ENCODE data around the gene ABI3BP.

Gene ABI3BP

GRCh38 chr3:100984308-100984707 is 8.9 kb downstream of the ABI3BP start:
- no peak for DNase-seq (ENCODE audit: low read depth)

- DNase-seq (ENCODE audit: low read depth), result no peak
Observed at GRCh38 chr3:100982710-100983109, 10.5 kb downstream of the ABI3BP start.

GRCh38 chr3:100981164-100981911 is 11.9 kb downstream of the ABI3BP start:
- DNase-seq (ENCODE audit: low read depth), result no peak

GRCh38 chr3:100978011-100978659 is 15.1 kb downstream of the ABI3BP start:
- no peak for DNase-seq (ENCODE audit: low read depth)

GRCh38 chr3:100976611-100977010 is 16.6 kb downstream of the ABI3BP start:
- DNase-seq (ENCODE audit: low read depth), result no peak

GRCh38 chr3:100975714-100976113 is 17.5 kb downstream of the ABI3BP start:
- no peak for DNase-seq (ENCODE audit: low read depth)

- DNase-seq (ENCODE audit: low read depth), result no peak
Observed at GRCh38 chr3:100973594-100973993, 19.6 kb downstream of the ABI3BP start.

GRCh38 chr3:100972867-100973266 is 20.4 kb downstream of the ABI3BP start:
- DNase-seq (ENCODE audit: low read depth), result no peak

GRCh38 chr3:100972301-100972844 is 20.8 kb downstream of the ABI3BP start:
- no peak for DNase-seq (ENCODE audit: low read depth)

GRCh38 chr3:100971798-100972197 is 21.4 kb downstream of the ABI3BP start:
- no peak for DNase-seq (ENCODE audit: low read depth)

- no peak for DNase-seq (ENCODE audit: low read depth)
Observed at GRCh38 chr3:100970477-100970990, 22.7 kb downstream of the ABI3BP start.

GRCh38 chr3:100968932-100969906 is 24.0 kb downstream of the ABI3BP start:
- no peak for DNase-seq (ENCODE audit: low read depth)

GRCh38 chr3:100966807-100967206 is 26.4 kb downstream of the ABI3BP start:
- no peak for DNase-seq (ENCODE audit: low read depth)

- DNase-seq (ENCODE audit: low read depth), result no peak
Observed at GRCh38 chr3:100966049-100966491, 27.2 kb downstream of the ABI3BP start.

GRCh38 chr3:100963041-100963440 is 30.2 kb downstream of the ABI3BP start:
- no peak for DNase-seq (ENCODE audit: low read depth)

GRCh38 chr3:100957261-100957986 is 35.8 kb downstream of the ABI3BP start:
- peak; percentile 45 for DNase-seq (ENCODE audit: low read depth)

- no peak for DNase-seq (ENCODE audit: low read depth)
Observed at GRCh38 chr3:100956276-100956675, 36.9 kb downstream of the ABI3BP start.

GRCh38 chr3:100954990-100955389 is 38.2 kb downstream of the ABI3BP start:
- DNase-seq (ENCODE audit: low read depth), result peak; percentile 92

GRCh38 chr3:100954199-100954935 is 38.9 kb downstream of the ABI3BP start:
- DNase-seq (ENCODE audit: low read depth), result no peak

GRCh38 chr3:100953103-100953502 is 40.1 kb downstream of the ABI3BP start:
- DNase-seq (ENCODE audit: low read depth), result no peak

All from GM04504 (cell line).